ENCODE results near the gene SLC9A8.
A peak's percentile ranks its signal among the peaks of the same experiment; 100 is the strongest.

DNA sequence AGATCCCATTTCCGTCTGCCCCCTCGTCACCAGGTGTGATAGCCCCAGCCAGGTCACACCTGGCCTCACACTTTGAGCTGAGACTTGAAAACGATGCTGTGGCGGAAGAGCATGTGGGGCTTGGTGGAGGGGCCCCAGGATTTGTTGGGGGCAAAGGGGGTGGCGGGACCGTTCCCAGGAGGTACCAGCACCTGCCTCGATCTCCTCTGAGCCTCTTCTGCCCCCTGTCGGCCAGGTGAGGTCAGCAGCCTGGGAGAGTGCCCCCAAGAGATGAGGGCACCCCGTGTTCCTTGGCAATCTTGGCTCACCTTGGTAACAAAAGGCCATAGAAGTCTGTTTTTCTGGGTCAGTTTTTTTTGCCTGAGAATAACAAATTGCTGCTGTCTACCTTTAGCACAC is 77.3 kb downstream of the SLC9A8 start:
- TF ChIP-seq EZH2 (IDR thresholded peaks at IDR 0.05; ENCODE audit: borderline replicate concordance, low read length) (no peak), CTCF (conservative IDR thresholded peaks at IDR 0.05 in 1 of 2, IDR thresholded peaks at IDR 0.05 in 1 of 2; ENCODE audit: extremely low read depth in 1 of 2, insufficient read depth in 1 of 2, low read depth in 1 of 2, low read length in 2 of 2) (peak; percentile 56 to 68)

Measured in mammary epithelial cell (primary cell).